Measurements from ENCODE around the gene SMYD4.
A peak's percentile ranks its signal among the peaks of the same experiment; 100 is the strongest.
"Not testable (repeated sequence)": the region's sequence is repeated elsewhere in the genome, so short reads cannot be mapped to it uniquely, and the experiment has no call there.

SMYD4 gene

GRCh38 chr17:1829592-1830257 lies at the start of gene SMYD4, which contains the start of gene RPA1:
Gene SMYD4 (minus strand): TSS chr17:1829902. CDS start chr17:1827994, 1,908 bp downstream.
Gene RPA1 (plus strand): TSS chr17:1830005. CDS start chr17:1830094, 89 bp downstream.
- Mint-ChIP-seq H3K4me3 (peak within 1 kb of the TSS; percentile 89), H3K27ac (peak within 1 kb of the TSS; percentile 74), H3K36me3 (peaks cover 12% of the 10 kb centered on the region), H3K4me1 (peaks cover 28% of the 10 kb centered on the region), H3K27me3 (no peaks in the 10 kb centered on the region), H3K9me3 (no peaks in the 10 kb centered on the region)
- DNase-seq (ENCODE audit: low spot score in 2 of 2) (peak; percentile 81 to 85), ATAC-seq (ENCODE audit: low read depth) (peak; percentile 86)

GRCh38 chr17:1878419-1879121 lies 48.9 kb upstream of the SMYD4 start:
- Mint-ChIP-seq H3K36me3 (peaks cover 29% of the 10 kb centered on the region), H3K4me3 (no peak overlapping the region), H3K27ac (no peak overlapping the region), H3K9me3 (no peaks in the 10 kb centered on the region), H3K4me1 (no peaks in the 10 kb centered on the region), H3K27me3 (no peaks in the 10 kb centered on the region)
- no peak for ATAC-seq (ENCODE audit: low read depth)
- DNase-seq (ENCODE audit: low spot score in 2 of 2), result no peak

GRCh38 chr17:1875597-1875996 lies 45.9 kb upstream of the SMYD4 start:
- H3K27ac Mint-ChIP-seq, result no peak overlapping the region
- H3K27me3 Mint-ChIP-seq, result no peaks in the 10 kb centered on the region
- no peak for DNase-seq (ENCODE audit: low spot score in 2 of 2)
- peaks cover 33% of the 10 kb centered on the region for H3K36me3 Mint-ChIP-seq
- H3K4me1 Mint-ChIP-seq, result no peaks in the 10 kb centered on the region
- no peak overlapping the region for H3K4me3 Mint-ChIP-seq
- no peak for ATAC-seq (ENCODE audit: low read depth)
- no peaks in the 10 kb centered on the region for H3K9me3 Mint-ChIP-seq

GRCh38 chr17:1873418-1873817 lies 43.7 kb upstream of the SMYD4 start:
- Mint-ChIP-seq H3K4me3 (no peak overlapping the region), H3K4me1 (no peaks in the 10 kb centered on the region), H3K27me3 (no peaks in the 10 kb centered on the region), H3K27ac (peak overlapping the region; percentile 58), H3K36me3 (peaks cover 22% of the 10 kb centered on the region), H3K9me3 (no peaks in the 10 kb centered on the region)
- DNase-seq (ENCODE audit: low spot score in 2 of 2) (no peak), ATAC-seq (ENCODE audit: low read depth) (no peak)

- Mint-ChIP-seq H3K27me3 (no peaks in the 10 kb centered on the region), H3K4me1 (no peaks in the 10 kb centered on the region), H3K36me3 (peaks cover 22% of the 10 kb centered on the region), H3K9me3 (no peaks in the 10 kb centered on the region), H3K4me3 (no peak overlapping the region), H3K27ac (peak overlapping the region; percentile 58)
- no peak for ATAC-seq (ENCODE audit: low read depth)
- DNase-seq (ENCODE audit: low spot score in 2 of 2), result no peak
These were observed 43.3 kb upstream of the SMYD4 start for GRCh38 chr17:1872976-1873375.

- H3K4me3 Mint-ChIP-seq, result no peak overlapping the region
- H3K36me3 Mint-ChIP-seq, result peaks cover 19% of the 10 kb centered on the region
- DNase-seq (ENCODE audit: low spot score in 2 of 2), result no peak
- no peak overlapping the region for H3K27ac Mint-ChIP-seq
- H3K4me1 Mint-ChIP-seq, result no peaks in the 10 kb centered on the region
- no peak for ATAC-seq (ENCODE audit: low read depth)
- no peaks in the 10 kb centered on the region for H3K9me3 Mint-ChIP-seq
- no peaks in the 10 kb centered on the region for H3K27me3 Mint-ChIP-seq
These were observed 42.6 kb upstream of the SMYD4 start for GRCh38 chr17:1872254-1872653.

- Mint-ChIP-seq H3K36me3 (peaks cover 14% of the 10 kb centered on the region), H3K4me1 (no peaks in the 10 kb centered on the region), H3K4me3 (no peak overlapping the region), H3K27me3 (no peaks in the 10 kb centered on the region), H3K27ac (no peak overlapping the region), H3K9me3 (no peaks in the 10 kb centered on the region)
- DNase-seq (ENCODE audit: low spot score in 2 of 2) (no peak), ATAC-seq (ENCODE audit: low read depth) (no peak)
These were observed 42.1 kb upstream of the SMYD4 start for GRCh38 chr17:1871756-1872155.

GRCh38 chr17:1870592-1870991 lies 40.9 kb upstream of the SMYD4 start:
- H3K4me1 Mint-ChIP-seq, result no peaks in the 10 kb centered on the region
- H3K27ac Mint-ChIP-seq, result no peak overlapping the region
- DNase-seq (ENCODE audit: low spot score in 2 of 2), result no peak
- H3K9me3 Mint-ChIP-seq, result no peaks in the 10 kb centered on the region
- no peaks in the 10 kb centered on the region for H3K27me3 Mint-ChIP-seq
- no peak for ATAC-seq (ENCODE audit: low read depth)
- H3K4me3 Mint-ChIP-seq, result no peak overlapping the region
- peaks cover 13% of the 10 kb centered on the region for H3K36me3 Mint-ChIP-seq

GRCh38 chr17:1868090-1868489 lies 38.4 kb upstream of the SMYD4 start:
- Mint-ChIP-seq H3K27me3 (no peaks in the 10 kb centered on the region), H3K27ac (no peak overlapping the region), H3K4me3 (no peak overlapping the region), H3K9me3 (no peaks in the 10 kb centered on the region), H3K36me3 (peaks cover 8% of the 10 kb centered on the region), H3K4me1 (no peaks in the 10 kb centered on the region)
- DNase-seq (ENCODE audit: low spot score in 2 of 2) (no peak), ATAC-seq (ENCODE audit: low read depth) (no peak)

GRCh38 chr17:1867307-1867706 lies 37.6 kb upstream of the SMYD4 start:
- no peak overlapping the region for H3K27ac Mint-ChIP-seq
- H3K36me3 Mint-ChIP-seq, result peaks cover 4% of the 10 kb centered on the region
- no peak for ATAC-seq (ENCODE audit: low read depth)

GRCh38 chr17:1865252-1866037 lies 35.7 kb upstream of the SMYD4 start:
- Mint-ChIP-seq H3K36me3 (peaks cover 8% of the 10 kb centered on the region), H3K4me1 (no peaks in the 10 kb centered on the region), H3K27me3 (no peaks in the 10 kb centered on the region), H3K27ac (no peak overlapping the region), H3K4me3 (no peak overlapping the region), H3K9me3 (no peaks in the 10 kb centered on the region)
- ATAC-seq (ENCODE audit: low read depth) (peak; percentile 73), DNase-seq (ENCODE audit: low spot score in 2 of 2) (peak; percentile 45 to 70)

More at GRCh38 chr17:1867307-1867706, 37.6 kb upstream of the SMYD4 start:
- H3K27me3 Mint-ChIP-seq, result no peaks in the 10 kb centered on the region
- no peak overlapping the region for H3K4me3 Mint-ChIP-seq
- DNase-seq (ENCODE audit: low spot score in 2 of 2), result no peak
- H3K9me3 Mint-ChIP-seq, result no peaks in the 10 kb centered on the region
- H3K4me1 Mint-ChIP-seq, result no peaks in the 10 kb centered on the region

- H3K4me1 Mint-ChIP-seq, result no peaks in the 10 kb centered on the region
- no peak for ATAC-seq (ENCODE audit: low read depth)
- no peaks in the 10 kb centered on the region for H3K27me3 Mint-ChIP-seq
- H3K4me3 Mint-ChIP-seq, result no peak overlapping the region
- no peak overlapping the region for H3K27ac Mint-ChIP-seq
- no peak for DNase-seq (ENCODE audit: low spot score in 2 of 2)
- peaks cover 10% of the 10 kb centered on the region for H3K36me3 Mint-ChIP-seq
- no peaks in the 10 kb centered on the region for H3K9me3 Mint-ChIP-seq
These were observed 31.8 kb upstream of the SMYD4 start for GRCh38 chr17:1861391-1862010.

- ATAC-seq (ENCODE audit: low read depth) (no peak), DNase-seq (ENCODE audit: low spot score in 2 of 2) (no peak)
- Mint-ChIP-seq H3K9me3 (no peaks in the 10 kb centered on the region), H3K4me1 (no peaks in the 10 kb centered on the region), H3K4me3 (no peak overlapping the region), H3K27ac (no peak overlapping the region), H3K36me3 (peaks cover 10% of the 10 kb centered on the region), H3K27me3 (no peaks in the 10 kb centered on the region)
These were observed 31.3 kb upstream of the SMYD4 start for GRCh38 chr17:1860978-1861377.

- H3K27ac Mint-ChIP-seq; H3K4me1 Mint-ChIP-seq; H3K9me3 Mint-ChIP-seq; DNase-seq (ENCODE audit: low spot score in 2 of 2); H3K4me3 Mint-ChIP-seq; ATAC-seq (ENCODE audit: low read depth); H3K27me3 Mint-ChIP-seq: not testable (repeated sequence)
- H3K36me3 Mint-ChIP-seq, result peaks cover 25% of the 10 kb centered on the region
These were observed 26.8 kb upstream of the SMYD4 start for GRCh38 chr17:1856462-1856861.
